Tibial nerve (tissue), 3 donors: ENCODE data around the gene CBY2.

Source experiments
- CTCF ChIP-seq, 5 experiments: fragments of 200-600 bp in 3 of 5; fragments of 450-650 bp in 2 of 5; sonication (generic) in 3 of 5; IDR thresholded peaks; one replicate each; pipeline ENCODE4 v1.5.1; 2016 to 2019; ENCODE audit warnings: antibody characterized with exemption in 5 of 5, mild to moderate bottlenecking in 3 of 5, moderate library complexity in 2 of 5
- POLR2A ChIP-seq, 2 donors: fragments of 450-650 bp; IDR thresholded peaks; one replicate each; pipeline ENCODE4 v1.6.1; 2017; ENCODE audit warnings: antibody characterized with exemption in 2 of 2, mild to moderate bottlenecking in 2 of 2, moderate library complexity in 2 of 2

- no peak for TF ChIP-seq POLR2A (IDR thresholded peaks at IDR 0.05)
- no peak for TF ChIP-seq CTCF (IDR thresholded peaks at IDR 0.05)
These were observed 16.9 kb downstream of the CBY2 start for GRCh38 chr13:45718992-45719391.
